ENCODE data around the gene PCDHGB4.

PCDHGB4 gene

DNA sequence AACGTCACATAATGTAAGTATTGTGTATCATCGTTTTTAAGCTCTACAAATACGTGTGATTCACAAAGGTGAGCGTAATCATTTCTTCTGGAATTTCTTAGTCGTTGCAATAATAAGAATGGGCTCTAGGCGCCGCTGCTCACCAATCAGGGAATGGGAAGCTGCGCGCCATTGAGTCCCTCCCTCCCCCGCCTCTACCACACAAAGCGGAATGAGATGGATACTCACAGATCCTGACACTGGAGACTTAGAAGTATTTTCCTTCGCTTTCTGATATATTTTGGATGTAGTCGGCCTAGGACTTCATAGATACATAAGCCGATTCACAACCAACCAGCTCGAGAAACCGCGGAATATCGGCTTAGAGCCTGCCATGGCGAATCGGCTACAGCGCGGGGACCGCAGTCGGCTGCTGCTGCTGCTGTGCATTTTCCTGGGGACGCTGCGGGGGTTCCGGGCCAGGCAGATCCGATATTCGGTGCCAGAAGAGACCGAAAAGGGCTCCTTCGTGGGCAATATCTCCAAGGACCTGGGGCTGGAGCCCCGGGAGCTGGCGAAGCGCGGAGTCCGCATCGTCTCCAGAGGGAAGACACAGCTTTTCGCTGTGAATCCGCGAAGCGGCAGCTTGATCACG, 33.5 kb downstream of the PCDHGB4 start, which contains the start of gene PCDHGA11:
Gene PCDHGA11, plus strand, starts transcription at position 197 of the 634 bp plus-strand sequence. Its CDS starts 177 bp downstream, at position 374.
- no peak for ATAC-seq
- TF ChIP-seq ZNF565 (CRISPR knock-in tag; conservative IDR thresholded peaks at IDR 0.05; ENCODE audit: low read depth) = no peak
- no peak for TF ChIP-seq BACH2 (CRISPR knock-in tag; IDR thresholded peaks at IDR 0.05; ENCODE audit: borderline replicate concordance)
- TF ChIP-seq ZFP3 (CRISPR knock-in tag; IDR thresholded peaks at IDR 0.05) = no peak

DNA sequence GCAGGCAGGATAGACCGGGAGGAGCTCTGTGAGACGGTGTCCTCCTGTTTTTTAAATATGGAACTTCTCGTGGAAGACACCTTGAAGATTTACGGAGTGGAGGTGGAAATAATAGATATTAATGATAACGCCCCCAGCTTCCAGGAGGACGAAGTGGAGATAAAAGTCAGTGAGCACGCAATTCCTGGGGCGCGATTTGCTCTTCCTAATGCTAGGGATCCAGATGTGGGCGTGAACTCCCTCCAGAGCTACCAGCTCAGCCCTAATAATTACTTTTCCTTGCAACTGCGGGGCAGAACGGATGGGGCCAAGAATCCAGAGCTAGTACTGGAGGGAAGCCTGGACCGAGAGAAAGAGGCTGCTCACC, 34.0 kb downstream of the PCDHGB4 start:
- no peak for ATAC-seq
- TF ChIP-seq ESRRG (CRISPR knock-in tag; IDR thresholded peaks at IDR 0.05) = no peak
- no peak for TF ChIP-seq CSDC2 (CRISPR knock-in tag; IDR thresholded peaks at IDR 0.05)
- TF ChIP-seq, protein P1, sequence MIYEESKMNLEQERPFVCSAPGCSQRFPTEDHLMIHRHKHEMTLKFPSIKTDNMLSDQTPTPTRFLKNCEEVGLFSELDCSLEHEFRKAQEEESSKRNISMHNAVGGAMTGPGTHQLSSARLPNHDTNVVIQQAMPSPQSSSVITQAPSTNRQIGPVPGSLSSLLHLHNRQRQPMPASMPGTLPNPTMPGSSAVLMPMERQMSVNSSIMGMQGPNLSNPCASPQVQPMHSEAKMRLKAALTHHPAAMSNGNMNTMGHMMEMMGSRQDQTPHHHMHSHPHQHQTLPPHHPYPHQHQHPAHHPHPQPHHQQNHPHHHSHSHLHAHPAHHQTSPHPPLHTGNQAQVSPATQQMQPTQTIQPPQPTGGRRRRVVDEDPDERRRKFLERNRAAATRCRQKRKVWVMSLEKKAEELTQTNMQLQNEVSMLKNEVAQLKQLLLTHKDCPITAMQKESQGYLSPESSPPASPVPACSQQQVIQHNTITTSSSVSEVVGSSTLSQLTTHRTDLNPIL (CRISPR knock-in tag; IDR thresholded peaks at IDR 0.05; ENCODE audit: low read depth) = no peak
- TF ChIP-seq ZNF565 (CRISPR knock-in tag; conservative IDR thresholded peaks at IDR 0.05; ENCODE audit: low read depth) = no peak
- TF ChIP-seq RARB (CRISPR knock-in tag; IDR thresholded peaks at IDR 0.05) = no peak
- TF ChIP-seq SNAI2 (CRISPR knock-in tag; IDR thresholded peaks at IDR 0.05) = no peak
- no peak for TF ChIP-seq OSR1 (CRISPR knock-in tag; IDR thresholded peaks at IDR 0.05)
- no peak for TF ChIP-seq BACH2 (CRISPR knock-in tag; IDR thresholded peaks at IDR 0.05; ENCODE audit: borderline replicate concordance)
- TF ChIP-seq, protein P2, sequence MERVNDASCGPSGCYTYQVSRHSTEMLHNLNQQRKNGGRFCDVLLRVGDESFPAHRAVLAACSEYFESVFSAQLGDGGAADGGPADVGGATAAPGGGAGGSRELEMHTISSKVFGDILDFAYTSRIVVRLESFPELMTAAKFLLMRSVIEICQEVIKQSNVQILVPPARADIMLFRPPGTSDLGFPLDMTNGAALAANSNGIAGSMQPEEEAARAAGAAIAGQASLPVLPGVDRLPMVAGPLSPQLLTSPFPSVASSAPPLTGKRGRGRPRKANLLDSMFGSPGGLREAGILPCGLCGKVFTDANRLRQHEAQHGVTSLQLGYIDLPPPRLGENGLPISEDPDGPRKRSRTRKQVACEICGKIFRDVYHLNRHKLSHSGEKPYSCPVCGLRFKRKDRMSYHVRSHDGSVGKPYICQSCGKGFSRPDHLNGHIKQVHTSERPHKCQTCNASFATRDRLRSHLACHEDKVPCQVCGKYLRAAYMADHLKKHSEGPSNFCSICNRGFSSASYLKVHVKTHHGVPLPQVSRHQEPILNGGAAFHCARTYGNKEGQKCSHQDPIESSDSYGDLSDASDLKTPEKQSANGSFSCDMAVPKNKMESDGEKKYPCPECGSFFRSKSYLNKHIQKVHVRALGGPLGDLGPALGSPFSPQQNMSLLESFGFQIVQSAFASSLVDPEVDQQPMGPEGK (CRISPR knock-in tag; IDR thresholded peaks at IDR 0.05; ENCODE audit: borderline replicate concordance) = no peak
- TF ChIP-seq PPARA (CRISPR knock-in tag; IDR thresholded peaks at IDR 0.05; ENCODE audit: borderline replicate concordance) = no peak
- TF ChIP-seq TOX (CRISPR knock-in tag; IDR thresholded peaks at IDR 0.05; ENCODE audit: borderline replicate concordance) = no peak
- TF ChIP-seq, protein P3, sequence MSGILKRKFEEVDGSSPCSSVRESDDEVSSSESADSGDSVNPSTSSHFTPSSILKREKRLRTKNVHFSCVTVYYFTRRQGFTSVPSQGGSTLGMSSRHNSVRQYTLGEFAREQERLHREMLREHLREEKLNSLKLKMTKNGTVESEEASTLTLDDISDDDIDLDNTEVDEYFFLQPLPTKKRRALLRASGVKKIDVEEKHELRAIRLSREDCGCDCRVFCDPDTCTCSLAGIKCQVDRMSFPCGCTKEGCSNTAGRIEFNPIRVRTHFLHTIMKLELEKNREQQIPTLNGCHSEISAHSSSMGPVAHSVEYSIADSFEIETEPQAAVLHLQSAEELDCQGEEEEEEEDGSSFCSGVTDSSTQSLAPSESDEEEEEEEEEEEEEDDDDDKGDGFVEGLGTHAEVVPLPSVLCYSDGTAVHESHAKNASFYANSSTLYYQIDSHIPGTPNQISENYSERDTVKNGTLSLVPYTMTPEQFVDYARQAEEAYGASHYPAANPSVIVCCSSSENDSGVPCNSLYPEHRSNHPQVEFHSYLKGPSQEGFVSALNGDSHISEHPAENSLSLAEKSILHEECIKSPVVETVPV (CRISPR knock-in tag; IDR thresholded peaks at IDR 0.05) = no peak
- no peak for TF ChIP-seq GLIS3 (CRISPR knock-in tag; IDR thresholded peaks at IDR 0.05)

DNA sequence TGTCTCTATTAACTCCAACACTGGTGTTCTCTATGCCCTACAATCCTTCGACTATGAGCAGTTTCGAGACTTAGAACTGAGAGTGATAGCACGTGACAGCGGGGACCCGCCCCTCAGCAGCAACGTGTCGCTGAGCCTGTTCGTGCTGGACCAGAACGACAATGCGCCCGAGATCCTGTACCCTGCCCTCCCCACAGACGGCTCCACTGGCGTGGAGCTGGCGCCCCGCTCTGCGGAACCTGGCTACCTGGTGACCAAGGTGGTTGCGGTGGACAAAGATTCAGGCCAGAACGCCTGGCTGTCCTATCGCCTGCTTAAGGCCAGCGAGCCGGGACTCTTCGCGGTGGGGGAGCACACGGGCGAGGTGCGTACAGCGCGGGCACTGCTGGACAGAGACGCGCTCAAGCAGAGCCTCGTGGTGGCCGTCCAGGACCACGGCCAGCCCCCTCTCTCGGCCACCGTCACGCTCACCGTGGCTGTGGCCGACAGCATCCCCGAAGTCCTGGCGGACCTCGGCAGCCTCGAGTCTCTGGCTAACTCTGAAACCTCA, 35.3 kb downstream of the PCDHGB4 start:
- no peak for ATAC-seq
- TF ChIP-seq ISL1 (CRISPR knock-in tag; IDR thresholded peaks at IDR 0.05) (no peak), TCF4 (CRISPR knock-in tag; IDR thresholded peaks at IDR 0.05; ENCODE audit: borderline replicate concordance) (no peak), TOX (CRISPR knock-in tag; IDR thresholded peaks at IDR 0.05; ENCODE audit: borderline replicate concordance) (no peak), ARNTL (CRISPR knock-in tag; IDR thresholded peaks at IDR 0.05; ENCODE audit: borderline replicate concordance, low read depth) (no peak), ZC3H10 (CRISPR knock-in tag; IDR thresholded peaks at IDR 0.05) (no peak), ESRRG (CRISPR knock-in tag; IDR thresholded peaks at IDR 0.05) (no peak), RARB (CRISPR knock-in tag; IDR thresholded peaks at IDR 0.05) (no peak), ZNF8 (CRISPR knock-in tag; IDR thresholded peaks at IDR 0.05) (no peak)
- TF ChIP-seq, protein P4, sequence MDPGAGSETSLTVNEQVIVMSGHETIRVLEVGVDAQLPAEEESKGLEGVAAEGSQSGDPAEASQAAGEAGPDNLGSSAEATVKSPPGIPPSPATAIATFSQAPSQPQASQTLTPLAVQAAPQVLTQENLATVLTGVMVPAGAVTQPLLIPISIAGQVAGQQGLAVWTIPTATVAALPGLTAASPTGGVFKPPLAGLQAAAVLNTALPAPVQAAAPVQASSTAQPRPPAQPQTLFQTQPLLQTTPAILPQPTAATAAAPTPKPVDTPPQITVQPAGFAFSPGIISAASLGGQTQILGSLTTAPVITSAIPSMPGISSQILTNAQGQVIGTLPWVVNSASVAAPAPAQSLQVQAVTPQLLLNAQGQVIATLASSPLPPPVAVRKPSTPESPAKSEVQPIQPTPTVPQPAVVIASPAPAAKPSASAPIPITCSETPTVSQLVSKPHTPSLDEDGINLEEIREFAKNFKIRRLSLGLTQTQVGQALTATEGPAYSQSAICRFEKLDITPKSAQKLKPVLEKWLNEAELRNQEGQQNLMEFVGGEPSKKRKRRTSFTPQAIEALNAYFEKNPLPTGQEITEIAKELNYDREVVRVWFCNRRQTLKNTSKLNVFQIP (CRISPR knock-in tag; IDR thresholded peaks at IDR 0.05; ENCODE audit: borderline replicate concordance, low read depth) = no peak
- TF ChIP-seq, protein P5, sequence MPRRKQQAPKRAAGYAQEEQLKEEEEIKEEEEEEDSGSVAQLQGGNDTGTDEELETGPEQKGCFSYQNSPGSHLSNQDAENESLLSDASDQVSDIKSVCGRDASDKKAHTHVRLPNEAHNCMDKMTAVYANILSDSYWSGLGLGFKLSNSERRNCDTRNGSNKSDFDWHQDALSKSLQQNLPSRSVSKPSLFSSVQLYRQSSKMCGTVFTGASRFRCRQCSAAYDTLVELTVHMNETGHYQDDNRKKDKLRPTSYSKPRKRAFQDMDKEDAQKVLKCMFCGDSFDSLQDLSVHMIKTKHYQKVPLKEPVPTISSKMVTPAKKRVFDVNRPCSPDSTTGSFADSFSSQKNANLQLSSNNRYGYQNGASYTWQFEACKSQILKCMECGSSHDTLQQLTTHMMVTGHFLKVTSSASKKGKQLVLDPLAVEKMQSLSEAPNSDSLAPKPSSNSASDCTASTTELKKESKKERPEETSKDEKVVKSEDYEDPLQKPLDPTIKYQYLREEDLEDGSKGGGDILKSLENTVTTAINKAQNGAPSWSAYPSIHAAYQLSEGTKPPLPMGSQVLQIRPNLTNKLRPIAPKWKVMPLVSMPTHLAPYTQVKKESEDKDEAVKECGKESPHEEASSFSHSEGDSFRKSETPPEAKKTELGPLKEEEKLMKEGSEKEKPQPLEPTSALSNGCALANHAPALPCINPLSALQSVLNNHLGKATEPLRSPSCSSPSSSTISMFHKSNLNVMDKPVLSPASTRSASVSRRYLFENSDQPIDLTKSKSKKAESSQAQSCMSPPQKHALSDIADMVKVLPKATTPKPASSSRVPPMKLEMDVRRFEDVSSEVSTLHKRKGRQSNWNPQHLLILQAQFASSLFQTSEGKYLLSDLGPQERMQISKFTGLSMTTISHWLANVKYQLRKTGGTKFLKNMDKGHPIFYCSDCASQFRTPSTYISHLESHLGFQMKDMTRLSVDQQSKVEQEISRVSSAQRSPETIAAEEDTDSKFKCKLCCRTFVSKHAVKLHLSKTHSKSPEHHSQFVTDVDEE (CRISPR knock-in tag; IDR thresholded peaks at IDR 0.05) = no peak
- TF ChIP-seq, protein P2 (CRISPR knock-in tag; IDR thresholded peaks at IDR 0.05; ENCODE audit: borderline replicate concordance) = no peak

Data from SK-N-SH treated with all-trans-retinoic acid at 6 μM for 48 hours (cell line).